ENCODE measurements around the gene ACTL10.

DNA sequence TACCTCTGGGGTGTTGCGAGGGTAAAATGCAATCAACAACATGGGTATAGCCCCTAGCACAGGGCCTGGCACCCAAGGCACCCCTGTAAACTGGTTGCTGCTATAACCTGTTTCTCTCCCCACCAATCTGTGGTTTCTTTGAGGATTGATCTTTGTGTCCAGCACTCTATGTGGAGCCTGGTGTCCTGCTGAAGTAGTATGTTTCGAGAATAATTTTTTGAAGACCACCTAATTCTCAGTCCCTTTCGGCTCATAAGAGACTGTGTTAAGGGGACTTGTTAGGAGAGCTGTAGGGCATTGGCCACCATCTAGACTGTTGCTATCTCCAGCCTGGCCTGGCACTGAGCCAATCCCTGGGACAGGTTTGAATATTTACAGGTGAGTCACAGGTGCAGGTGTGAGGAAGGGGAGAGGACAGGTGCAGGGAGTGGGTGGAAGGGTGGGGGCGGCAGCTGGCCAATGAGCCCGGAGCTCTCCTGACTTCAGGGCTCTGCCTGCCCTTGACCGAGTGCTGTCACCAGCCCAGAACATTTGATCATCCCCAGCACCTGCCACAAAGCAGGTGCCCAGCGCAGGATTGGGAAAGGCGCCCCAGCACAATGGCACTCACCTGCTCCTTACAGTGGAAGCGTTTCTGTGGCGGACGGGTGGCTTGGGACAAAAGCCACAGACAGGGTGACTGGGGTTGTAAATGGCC, 12.7 kb upstream of the ACTL10 start:
- no peak for TF ChIP-seq CTCF (conservative IDR thresholded peaks at IDR 0.05; ENCODE audit: low read depth, low read length)
- TF ChIP-seq, protein P1, sequence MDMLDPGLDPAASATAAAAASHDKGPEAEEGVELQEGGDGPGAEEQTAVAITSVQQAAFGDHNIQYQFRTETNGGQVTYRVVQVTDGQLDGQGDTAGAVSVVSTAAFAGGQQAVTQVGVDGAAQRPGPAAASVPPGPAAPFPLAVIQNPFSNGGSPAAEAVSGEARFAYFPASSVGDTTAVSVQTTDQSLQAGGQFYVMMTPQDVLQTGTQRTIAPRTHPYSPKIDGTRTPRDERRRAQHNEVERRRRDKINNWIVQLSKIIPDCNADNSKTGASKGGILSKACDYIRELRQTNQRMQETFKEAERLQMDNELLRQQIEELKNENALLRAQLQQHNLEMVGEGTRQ (IDR thresholded peaks at IDR 0.05; ENCODE audit: low read depth, low read length), result no peak
- no peak for TF ChIP-seq POLR2A (IDR thresholded peaks at IDR 0.05; ENCODE audit: low read depth, low read length)
- TF ChIP-seq RAD21 (IDR thresholded peaks at IDR 0.05; ENCODE audit: low read length), result no peak
- no peak for TF ChIP-seq MXI1 (IDR thresholded peaks at IDR 0.05; ENCODE audit: borderline replicate concordance, low read depth, low read length)
- no peak for TF ChIP-seq CEBPB (IDR thresholded peaks at IDR 0.05; ENCODE audit: low read depth, low read length)
- no peak for TF ChIP-seq BHLHE40 (IDR thresholded peaks at IDR 0.05; ENCODE audit: low read depth, low read length)
